Lower lobe of right lung (tissue), 2 donors: ENCODE results near the gene INPP5B. TPM values are rescaled to one million over a fixed set of nuclear protein-coding genes. Genes with fewer than 3 reads are reported as not detected.
A peak's percentile ranks its signal among the peaks of the same experiment; 100 is the strongest.

Source experiments
- ATAC-seq, 2 donors: fragments of 200-7000 bp; cut with Tn5 transposase; one replicate each; pipeline ENCODE4 v1.9.1; 2020 to 2022; ENCODE audit warnings: mild to moderate bottlenecking in 2 of 2, moderate library complexity in 2 of 2
- DNase-seq: peaks from one replicate; pipeline ENCODE4 v3.0.0-alpha.2; 2020
- H3K27ac ChIP-seq: fragments of 200-600 bp; one replicate; pipeline ENCODE4 v1.8.0; 2022
- H3K27me3 ChIP-seq: fragments of 200-600 bp; one replicate; pipeline ENCODE4 v1.8.0; 2022; ENCODE audit warnings: low read depth
- H3K36me3 ChIP-seq: fragments of 200-600 bp; one replicate; pipeline ENCODE4 v1.8.0; 2022; ENCODE audit warnings: mild to moderate bottlenecking
- H3K4me1 ChIP-seq: fragments of 200-600 bp; one replicate; pipeline ENCODE4 v1.8.0; 2022
- H3K4me3 ChIP-seq: fragments of 200-600 bp; one replicate; pipeline ENCODE4 v1.8.0; 2022; ENCODE audit warnings: mild to moderate bottlenecking
- H3K9me3 ChIP-seq: fragments of 200-600 bp; one replicate; pipeline ENCODE4 v1.8.0; 2022
- intact Hi-C: fragments of 100-400 bp; cut with DNase I; formaldehyde crosslinking; loops from one replicate; pipeline ENCODE4 v1.11.0; 2022
- total RNA-seq: library from RNA; stranded (reverse); fragmentation: NEBNext Ultra II Directional; extraction: Animal tissue kit (Norgen Biotek cat#: 25700); gene quantifications from one replicate; pipeline ENCODE4 v1.2.1, GENCODE V29; 2021
- TF ChIP-seq, protein P1 (sequence below): fragments of 200-600 bp; IDR thresholded peaks from one replicate; pipeline ENCODE4 v1.8.0; 2022; ENCODE audit warnings: antibody characterized with exemption, mild to moderate bottlenecking
- donor health status: DM: no; HTN: yes; CAD: no; lungs with severe emphysema.

Gene INPP5B
- total RNA-seq, 1 donor from 2014 or later: 42.5 TPM

DNA sequence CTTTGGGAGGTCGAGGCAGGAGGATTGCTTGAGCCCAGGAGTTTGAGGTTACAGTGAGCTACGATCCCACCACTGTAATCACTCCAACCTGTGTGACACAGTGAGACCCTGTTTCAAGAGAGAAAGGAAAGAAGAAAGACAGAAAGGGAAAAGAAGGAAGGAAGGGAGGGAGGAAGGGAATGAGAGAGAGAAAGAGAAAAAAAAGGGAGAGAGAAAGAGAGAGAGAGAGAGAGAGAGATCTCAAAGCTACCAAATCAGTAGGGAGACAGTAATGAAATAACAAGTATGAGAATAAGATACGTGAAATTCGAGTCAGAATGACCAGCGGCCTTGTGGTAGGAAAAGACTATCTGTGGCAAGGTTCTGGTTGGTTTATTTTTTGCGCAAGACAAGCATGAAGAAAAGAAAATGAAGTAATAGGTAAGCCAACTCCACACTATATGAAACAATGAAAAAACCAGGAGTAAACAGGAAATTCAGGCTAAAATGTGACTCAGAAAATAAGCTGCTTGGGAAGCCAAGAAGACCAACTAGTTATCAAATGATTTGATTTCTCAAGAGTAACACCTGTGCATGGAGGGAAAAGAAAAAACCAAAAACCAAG is 96.4 kb downstream of the INPP5B start:
- Histone ChIP-seq H3K4me3 (no peak overlapping the region), H3K4me1 (peaks cover 85% of the 10 kb centered on the region), H3K27ac (peak overlapping the region; percentile 58), H3K36me3 (peaks cover 35% of the 10 kb centered on the region), H3K9me3 (no peaks in the 10 kb centered on the region), H3K27me3 (no peaks in the 10 kb centered on the region)
- TF ChIP-seq, protein P1, sequence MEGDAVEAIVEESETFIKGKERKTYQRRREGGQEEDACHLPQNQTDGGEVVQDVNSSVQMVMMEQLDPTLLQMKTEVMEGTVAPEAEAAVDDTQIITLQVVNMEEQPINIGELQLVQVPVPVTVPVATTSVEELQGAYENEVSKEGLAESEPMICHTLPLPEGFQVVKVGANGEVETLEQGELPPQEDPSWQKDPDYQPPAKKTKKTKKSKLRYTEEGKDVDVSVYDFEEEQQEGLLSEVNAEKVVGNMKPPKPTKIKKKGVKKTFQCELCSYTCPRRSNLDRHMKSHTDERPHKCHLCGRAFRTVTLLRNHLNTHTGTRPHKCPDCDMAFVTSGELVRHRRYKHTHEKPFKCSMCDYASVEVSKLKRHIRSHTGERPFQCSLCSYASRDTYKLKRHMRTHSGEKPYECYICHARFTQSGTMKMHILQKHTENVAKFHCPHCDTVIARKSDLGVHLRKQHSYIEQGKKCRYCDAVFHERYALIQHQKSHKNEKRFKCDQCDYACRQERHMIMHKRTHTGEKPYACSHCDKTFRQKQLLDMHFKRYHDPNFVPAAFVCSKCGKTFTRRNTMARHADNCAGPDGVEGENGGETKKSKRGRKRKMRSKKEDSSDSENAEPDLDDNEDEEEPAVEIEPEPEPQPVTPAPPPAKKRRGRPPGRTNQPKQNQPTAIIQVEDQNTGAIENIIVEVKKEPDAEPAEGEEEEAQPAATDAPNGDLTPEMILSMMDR: no peak
- peak in 1 of 2 donors; percentile 46 for ATAC-seq
- intact Hi-C loops: no loop called here
- DNase-seq: no peak

DNA sequence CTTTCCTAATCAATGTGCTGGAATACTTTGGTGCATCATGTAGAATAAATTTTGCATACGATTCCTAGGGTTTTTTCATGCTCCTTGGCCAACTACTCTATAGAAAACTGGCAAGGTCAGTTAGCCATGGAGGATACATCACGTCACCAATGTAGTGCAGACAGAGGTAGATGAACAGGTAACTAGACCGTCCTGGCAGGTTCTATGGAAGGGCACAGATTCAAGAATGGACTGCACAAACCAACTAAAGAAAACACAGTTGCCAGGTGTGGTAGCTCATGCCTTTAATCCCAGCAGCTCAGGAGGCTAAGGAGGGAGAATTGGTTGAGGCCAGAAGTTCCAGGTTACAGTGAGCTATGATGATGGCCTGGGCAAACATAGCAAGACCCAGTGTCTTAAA is 97.4 kb downstream of the INPP5B start:
- Histone ChIP-seq H3K27ac (no peak overlapping the region), H3K9me3 (no peaks in the 10 kb centered on the region), H3K4me3 (no peak overlapping the region), H3K36me3 (peaks cover 27% of the 10 kb centered on the region), H3K4me1 (peaks cover 82% of the 10 kb centered on the region), H3K27me3 (no peaks in the 10 kb centered on the region)
- no peak for ATAC-seq
- intact Hi-C loops: no loop called here
- no peak for DNase-seq
- TF ChIP-seq, protein P1: no peak

DNA sequence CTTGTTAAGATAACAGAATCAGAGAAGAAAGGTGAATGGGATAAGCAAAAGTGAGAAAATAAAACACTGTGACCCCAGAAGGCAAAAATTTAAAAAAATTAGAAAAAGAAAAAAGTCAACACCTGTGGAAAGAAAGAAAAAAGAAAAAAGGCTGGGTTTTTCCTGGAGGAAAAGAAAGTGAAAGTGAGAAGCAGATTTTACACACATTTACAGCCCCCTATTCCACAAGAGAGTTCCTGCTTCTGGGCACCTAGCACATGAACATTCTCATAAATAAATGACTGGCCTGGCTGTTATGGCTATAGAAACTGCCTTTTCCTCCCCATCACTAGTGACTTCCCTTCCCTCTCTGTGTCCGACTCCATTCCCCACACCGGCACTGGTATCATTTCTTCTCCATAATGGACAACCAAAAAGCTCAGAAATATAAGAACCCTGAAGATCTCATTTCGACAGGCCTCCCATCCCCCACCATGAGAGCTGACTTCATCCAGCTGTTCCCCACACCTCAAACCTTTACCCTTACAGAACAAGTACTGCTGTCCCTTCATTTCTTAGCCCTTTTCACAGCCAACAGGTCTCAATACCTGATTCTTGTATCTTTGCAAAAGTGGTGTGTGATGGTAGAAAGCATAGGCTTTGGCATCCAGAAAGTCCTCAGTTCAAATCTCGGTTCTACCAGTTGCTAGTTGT is 100.1 kb downstream of the INPP5B start:
- Histone ChIP-seq H3K9me3 (no peaks in the 10 kb centered on the region), H3K27me3 (no peaks in the 10 kb centered on the region), H3K27ac (no peak overlapping the region), H3K4me1 (peaks cover 69% of the 10 kb centered on the region), H3K36me3 (peaks cover 10% of the 10 kb centered on the region), H3K4me3 (no peak overlapping the region)
- peak in 1 of 2 donors; percentile 28 for ATAC-seq
- TF ChIP-seq, protein P1: no peak
- intact Hi-C loops: no loop called here
- no peak for DNase-seq

DNA sequence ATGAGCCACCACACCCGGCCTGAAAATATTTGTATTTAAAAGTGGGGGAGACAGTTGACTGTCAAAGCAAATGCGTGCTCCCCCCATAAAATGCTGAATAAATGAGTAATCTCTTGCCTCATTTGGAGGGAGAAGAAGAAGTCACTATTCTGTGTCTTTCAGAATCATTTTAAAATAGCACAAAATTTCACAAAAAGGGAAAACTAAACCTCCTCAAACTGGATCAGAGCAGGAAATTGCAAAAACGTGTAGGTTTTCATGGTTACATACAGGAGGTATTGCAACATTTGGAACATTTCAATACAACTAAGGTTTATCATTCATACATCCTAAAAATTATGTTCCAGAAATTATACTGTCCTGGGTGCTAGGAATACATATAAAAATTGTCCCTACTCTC is 101.1 kb downstream of the INPP5B start:
- Histone ChIP-seq H3K27me3 (no peaks in the 10 kb centered on the region), H3K27ac (no peak overlapping the region), H3K4me3 (no peak overlapping the region), H3K9me3 (no peaks in the 10 kb centered on the region), H3K4me1 (peaks cover 59% of the 10 kb centered on the region), H3K36me3 (peaks cover 12% of the 10 kb centered on the region)
- ATAC-seq (peak in 1 of 2 donors; percentile 50), DNase-seq (no peak)
- intact Hi-C loops: no loop called here
- TF ChIP-seq, protein P1: no peak

DNA sequence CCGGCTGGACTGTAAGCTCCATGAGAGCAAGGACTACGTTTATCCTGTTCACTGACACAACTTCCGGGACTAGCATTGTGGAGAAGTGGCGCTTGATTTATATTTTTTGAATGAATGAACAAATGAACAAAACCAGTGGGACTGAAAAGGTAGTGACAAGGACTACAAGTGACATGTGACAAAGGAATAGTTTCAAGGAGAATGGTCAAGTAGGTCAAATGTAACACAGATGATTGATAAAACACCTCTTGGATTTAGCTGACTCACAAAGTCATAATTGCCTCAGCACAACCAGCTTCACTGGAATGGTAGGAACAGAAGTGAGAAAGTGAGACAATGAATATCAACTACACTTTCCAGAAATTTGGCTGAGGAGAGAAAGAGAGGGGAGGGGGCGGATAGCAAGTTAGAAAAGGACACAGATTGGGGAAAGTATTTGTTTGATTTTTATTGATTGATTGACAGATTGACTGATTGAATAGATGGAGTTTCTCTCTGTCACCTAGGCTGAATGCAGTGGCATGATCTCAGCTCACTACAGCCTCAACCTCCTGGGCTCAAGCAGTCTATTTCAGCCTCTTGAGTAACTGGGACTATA is 101.7 kb downstream of the INPP5B start:
- peaks cover 18% of the 10 kb centered on the region for H3K36me3 ChIP-seq
- H3K4me1 ChIP-seq: peaks cover 52% of the 10 kb centered on the region
- intact Hi-C loops: no loop called here
- no peak overlapping the region for H3K27ac ChIP-seq
- H3K9me3 ChIP-seq: no peaks in the 10 kb centered on the region
- no peaks in the 10 kb centered on the region for H3K27me3 ChIP-seq
- H3K4me3 ChIP-seq: no peak overlapping the region
- TF ChIP-seq, protein P1: no peak
- ATAC-seq (peak in 1 of 2 donors; percentile 21), DNase-seq (no peak)
